ENCODE measurements around the gene XKR8. TPM values are rescaled to one million over a fixed set of nuclear protein-coding genes. Genes with fewer than 3 reads are reported as not detected.
"Not testable (repeated sequence)": the region's sequence is repeated elsewhere in the genome, so short reads cannot be mapped to it uniquely, and the experiment has no call there.

The XKR8 gene
- total RNA-seq, 1 experiment from 2014 or later = 17.2 TPM

GRCh38 chr1:28002600-28002999 lies 42.8 kb downstream of the XKR8 start:
- no peak overlapping the region for H3T11ph ChIP-seq (ENCODE audit: low read length)
- no peaks in the 10 kb centered on the region for H3K9me3 Mint-ChIP-seq
- H3K27me3 Mint-ChIP-seq (ENCODE audit: low read depth) = no peaks in the 10 kb centered on the region
- no peak overlapping the region for H2AFZ ChIP-seq (ENCODE audit: low read length)
- no peak overlapping the region for H2BK5ac ChIP-seq (ENCODE audit: insufficient read length, low read length)
- no peak for TF ChIP-seq CTCF (conservative IDR thresholded peaks at IDR 0.05)
- H3K27me3 ChIP-seq (ENCODE audit: insufficient read depth, low read length) = no peaks in the 10 kb centered on the region
- no peak overlapping the region for H3K27ac ChIP-seq (ENCODE audit: insufficient read length, low read depth, low read length)
- H4K5ac ChIP-seq (ENCODE audit: insufficient read length, low read depth, low read length) = no peak overlapping the region
- H3K36me3 Mint-ChIP-seq (ENCODE audit: insufficient read depth in 1 of 3, low read depth in 3 of 3) = peaks cover 7 to 42% (median 33%) of the 10 kb centered on the region in 3 experiments; a peak in 6 of 7 replicates
- H3K79me1 ChIP-seq (ENCODE audit: insufficient read depth, low read depth, low read length, poor library complexity, severe bottlenecking) = no peaks in the 10 kb centered on the region
- no peak overlapping the region for H3K18ac ChIP-seq (ENCODE audit: insufficient read length, low read depth, low read length)
- no peak overlapping the region for H3K4me3 Mint-ChIP-seq
- DNase-seq = no peak
- H2BK12ac ChIP-seq (ENCODE audit: insufficient read length, low read depth, low read length) = no peak overlapping the region
- no peak overlapping the region for H3K56ac ChIP-seq (ENCODE audit: insufficient read length, low read depth, low read length)
- no peak overlapping the region for H2AK5ac ChIP-seq (ENCODE audit: insufficient read length, low read length)
- H2BK20ac ChIP-seq (ENCODE audit: low read depth, low read length, poor library complexity, severe bottlenecking) = no peak overlapping the region
- no peaks in the 10 kb centered on the region for H3K79me2 ChIP-seq (ENCODE audit: insufficient read depth, low read length)
- H3K23me2 ChIP-seq (ENCODE audit: insufficient read length, low read depth, low read length, poor library complexity, severe bottlenecking) = no peaks in the 10 kb centered on the region
- no peaks in the 10 kb centered on the region for H4K20me1 ChIP-seq (ENCODE audit: control insufficient read depth, insufficient read depth, insufficient read length)
- no peaks in the 10 kb centered on the region for H3K4me1 Mint-ChIP-seq
- H3K27ac Mint-ChIP-seq = no peak overlapping the region
- no peak overlapping the region for H4K91ac ChIP-seq (ENCODE audit: insufficient read length, low read depth, low read length)
- no peak overlapping the region for H2BK15ac ChIP-seq (ENCODE audit: low read depth, low read length)
- H3K14ac ChIP-seq (ENCODE audit: insufficient read depth, low read length) = no peak overlapping the region
- no peak overlapping the region for H3K4ac ChIP-seq (ENCODE audit: low read depth, low read length)
- H3K4me1 ChIP-seq (ENCODE audit: insufficient read depth, low read length) = no peaks in the 10 kb centered on the region
- no peaks in the 10 kb centered on the region for H3K9me3 ChIP-seq (ENCODE audit: control insufficient read depth, low read depth, low read length)
- no peak overlapping the region for H3K4me2 ChIP-seq (ENCODE audit: insufficient read depth, insufficient read length, low read length)
- no peak overlapping the region for H4K8ac ChIP-seq (replicated peaks; ENCODE audit: insufficient read length, low read depth, low read length)
- no peak overlapping the region for H2BK120ac ChIP-seq (ENCODE audit: low read depth, low read length, poor library complexity, severe bottlenecking)
- H3K23ac ChIP-seq (ENCODE audit: insufficient read length, low read depth, low read length) = no peak overlapping the region
- no CpG with 5 or more reads among the region's 10 CpGs for WGBS (ENCODE audit: extremely low coverage, insufficient read length, low lambda C conversion rate)
- no peak overlapping the region for H3K9ac ChIP-seq (ENCODE audit: extremely low read depth, insufficient read length, low read length)

- H3K9me3 ChIP-seq (ENCODE audit: control insufficient read depth, low read depth, low read length); H3K23me2 ChIP-seq (ENCODE audit: insufficient read length, low read depth, low read length, poor library complexity, severe bottlenecking); H4K5ac ChIP-seq (ENCODE audit: insufficient read length, low read depth, low read length); H3K4me2 ChIP-seq (ENCODE audit: insufficient read depth, insufficient read length, low read length); H3K27me3 Mint-ChIP-seq (ENCODE audit: low read depth); H2AFZ ChIP-seq (ENCODE audit: low read length); H4K20me1 ChIP-seq (ENCODE audit: control insufficient read depth, insufficient read depth, insufficient read length); H3K56ac ChIP-seq (ENCODE audit: insufficient read length, low read depth, low read length); H2AK5ac ChIP-seq (ENCODE audit: insufficient read length, low read length); H3K4me1 Mint-ChIP-seq; H4K8ac ChIP-seq (replicated peaks; ENCODE audit: insufficient read length, low read depth, low read length); H4K91ac ChIP-seq (ENCODE audit: insufficient read length, low read depth, low read length); H3K27me3 ChIP-seq (ENCODE audit: insufficient read depth, low read length); H2BK5ac ChIP-seq (ENCODE audit: insufficient read length, low read length); H3K27ac ChIP-seq (ENCODE audit: insufficient read length, low read depth, low read length); H3K79me2 ChIP-seq (ENCODE audit: insufficient read depth, low read length); H2BK15ac ChIP-seq (ENCODE audit: low read depth, low read length); H3K9ac ChIP-seq (ENCODE audit: extremely low read depth, insufficient read length, low read length); H3K4me1 ChIP-seq (ENCODE audit: insufficient read depth, low read length); H3K18ac ChIP-seq (ENCODE audit: insufficient read length, low read depth, low read length); H3K9me3 Mint-ChIP-seq; H2BK12ac ChIP-seq (ENCODE audit: insufficient read length, low read depth, low read length); H3K23ac ChIP-seq (ENCODE audit: insufficient read length, low read depth, low read length); H2BK20ac ChIP-seq (ENCODE audit: low read depth, low read length, poor library complexity, severe bottlenecking); DNase-seq; H3K4me3 Mint-ChIP-seq; H3K14ac ChIP-seq (ENCODE audit: insufficient read depth, low read length); H3K79me1 ChIP-seq (ENCODE audit: insufficient read depth, low read depth, low read length, poor library complexity, severe bottlenecking); H3K27ac Mint-ChIP-seq; H2BK120ac ChIP-seq (ENCODE audit: low read depth, low read length, poor library complexity, severe bottlenecking); H3K4ac ChIP-seq (ENCODE audit: low read depth, low read length); H3T11ph ChIP-seq (ENCODE audit: low read length): not testable (repeated sequence)
- no CpG with 5 or more reads among the region's 8 CpGs for WGBS (ENCODE audit: extremely low coverage, insufficient read length, low lambda C conversion rate)
- H3K36me3 Mint-ChIP-seq (ENCODE audit: insufficient read depth in 1 of 3, low read depth in 3 of 3) = peaks cover 6 to 37% (median 29%) of the 10 kb centered on the region in 3 experiments; a peak in 6 of 7 replicates
Observed at GRCh38 chr1:28003117-28003516, 43.3 kb downstream of the XKR8 start.
